Sigmoid colon (tissue), 7 donors: ENCODE data around the gene UBXN10. TPM values are rescaled to one million over a fixed set of nuclear protein-coding genes. Genes with fewer than 3 reads are reported as not detected.

Experiments used
- DNase-seq: peaks from one replicate; pipeline ENCODE4 v3.0.0-alpha.2; 2019
- H3K27ac ChIP-seq, 4 donors: fragments of 200-600 bp; sonication (generic); one replicate each; pipeline ENCODE4 v1.5.1; 2016 to 2019; ENCODE audit warnings: mild to moderate bottlenecking in 1 of 4
- H3K27me3 ChIP-seq, 3 donors: fragments of 200-600 bp; sonication (generic); one replicate each; pipeline ENCODE4 v1.5.1; 2019; ENCODE audit warnings: mild to moderate bottlenecking in 1 of 3
- H3K36me3 ChIP-seq, 4 donors: fragments of 200-600 bp; sonication (generic); one replicate each; pipeline ENCODE4 v1.5.1; 2016 to 2019
- H3K4me1 ChIP-seq, 4 donors: fragments of 200-600 bp; sonication (generic); one replicate each; pipeline ENCODE4 v1.5.1; 2017 to 2019
- H3K4me3 ChIP-seq, 4 donors: fragments of 200-600 bp; sonication (generic); one replicate each; pipeline ENCODE4 v1.5.1; 2017 to 2019; ENCODE audit warnings: mild to moderate bottlenecking in 2 of 4, moderate library complexity in 1 of 4
- H3K9me3 ChIP-seq, 4 donors: fragments of 200-600 bp in 3 of 4; sonication (generic) in 3 of 4; one replicate each; pipeline versions ENCODE4 v1.5.1 to v1.6.1; 2013 to 2019
- EP300 ChIP-seq, 4 donors: sonication (generic); formaldehyde crosslinking; IDR thresholded peaks; one replicate each; pipeline ENCODE4 v1.6.1; 2017; ENCODE audit warnings: antibody characterized with exemption in 4 of 4
- POLR2A ChIP-seq, 2 donors: fragments of 450-650 bp; IDR thresholded peaks; one replicate each; pipeline ENCODE4 v1.6.1; 2016; ENCODE audit warnings: antibody characterized with exemption in 2 of 2, mild to moderate bottlenecking in 2 of 2, moderate library complexity in 2 of 2
- POLR2AphosphoS5 ChIP-seq, 4 donors: sonication (generic); formaldehyde crosslinking; IDR thresholded peaks; one replicate each; pipeline ENCODE4 v1.6.1; 2017; ENCODE audit warnings: antibody characterized with exemption in 4 of 4
- WGBS, 2 donors: extraction: QIAGEN DNeasy Blood & Tissue Kit; methylation state at CpG; one replicate each; pipeline ENCODE4 v1.1.7; 2013; 5-methylcytosine and 5-hydroxymethylcytosine counted together
- intact Hi-C: fragments of 100-400 bp; cut with DNase I; formaldehyde crosslinking; loops from one replicate; pipeline ENCODE4 v1.15.1; 2023
- polyA plus RNA-seq, 3 donors: library from polyadenylated mRNA; stranded (reverse); fragments of 200-250 nt; gene quantifications; one replicate each; pipeline ENCODE4 v1.2.3, GENCODE V29; 2013
- total RNA-seq, 4 donors: library from RNA; depleted of rRNA; stranded (reverse); fragments of >200 nt; gene quantifications; one replicate each; pipeline ENCODE4 v1.1.0, GENCODE V29; 2016
- TF ChIP-seq, protein P1 (sequence below), 4 experiments: fragments of 450-650 bp in 3 of 4; fragments of 200-600 bp in 1 of 4; IDR thresholded peaks; one replicate each; pipeline ENCODE4 v1.5.1; 2016 to 2019; ENCODE audit warnings: antibody characterized with exemption in 4 of 4, mild to moderate bottlenecking in 3 of 4, moderate library complexity in 2 of 4
- donor health status: healthy with polysubstance abuse.
- donor health status: Bipolar disorder and iron deficiency.
- donor health status: healthy.

Gene UBXN10
- total and polyA plus RNA-seq, 7 donors, result 2.9 to 25.0 (median 14.6) TPM

- Histone ChIP-seq H3K4me3 (no peak overlapping the region), H3K4me1 (no peaks in the 10 kb centered on the region), H3K36me3 (no peaks in the 10 kb centered on the region), H3K9me3 (no peaks in the 10 kb centered on the region), H3K27ac (no peak overlapping the region), H3K27me3 (peaks cover 0 to 5% (median 0%) of the 10 kb centered on the region in 3 donors)
- intact Hi-C loops, result no loop called here
- TF ChIP-seq POLR2AphosphoS5 (IDR thresholded peaks at IDR 0.05) (no peak), EP300 (IDR thresholded peaks at IDR 0.05) (no peak), POLR2A (IDR thresholded peaks at IDR 0.05) (no peak)
- TF ChIP-seq, protein P1, sequence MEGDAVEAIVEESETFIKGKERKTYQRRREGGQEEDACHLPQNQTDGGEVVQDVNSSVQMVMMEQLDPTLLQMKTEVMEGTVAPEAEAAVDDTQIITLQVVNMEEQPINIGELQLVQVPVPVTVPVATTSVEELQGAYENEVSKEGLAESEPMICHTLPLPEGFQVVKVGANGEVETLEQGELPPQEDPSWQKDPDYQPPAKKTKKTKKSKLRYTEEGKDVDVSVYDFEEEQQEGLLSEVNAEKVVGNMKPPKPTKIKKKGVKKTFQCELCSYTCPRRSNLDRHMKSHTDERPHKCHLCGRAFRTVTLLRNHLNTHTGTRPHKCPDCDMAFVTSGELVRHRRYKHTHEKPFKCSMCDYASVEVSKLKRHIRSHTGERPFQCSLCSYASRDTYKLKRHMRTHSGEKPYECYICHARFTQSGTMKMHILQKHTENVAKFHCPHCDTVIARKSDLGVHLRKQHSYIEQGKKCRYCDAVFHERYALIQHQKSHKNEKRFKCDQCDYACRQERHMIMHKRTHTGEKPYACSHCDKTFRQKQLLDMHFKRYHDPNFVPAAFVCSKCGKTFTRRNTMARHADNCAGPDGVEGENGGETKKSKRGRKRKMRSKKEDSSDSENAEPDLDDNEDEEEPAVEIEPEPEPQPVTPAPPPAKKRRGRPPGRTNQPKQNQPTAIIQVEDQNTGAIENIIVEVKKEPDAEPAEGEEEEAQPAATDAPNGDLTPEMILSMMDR (IDR thresholded peaks at IDR 0.05), result no peak
- whole genome bisulfite sequencing, 2 donors, result 85 to 86% methylated on average over 13 of the region's 13 CpGs
- DNase-seq, result peak; percentile 29
Measured at GRCh38 chr1:20142001-20142710, 43.7 kb upstream of the UBXN10 start.

DNA sequence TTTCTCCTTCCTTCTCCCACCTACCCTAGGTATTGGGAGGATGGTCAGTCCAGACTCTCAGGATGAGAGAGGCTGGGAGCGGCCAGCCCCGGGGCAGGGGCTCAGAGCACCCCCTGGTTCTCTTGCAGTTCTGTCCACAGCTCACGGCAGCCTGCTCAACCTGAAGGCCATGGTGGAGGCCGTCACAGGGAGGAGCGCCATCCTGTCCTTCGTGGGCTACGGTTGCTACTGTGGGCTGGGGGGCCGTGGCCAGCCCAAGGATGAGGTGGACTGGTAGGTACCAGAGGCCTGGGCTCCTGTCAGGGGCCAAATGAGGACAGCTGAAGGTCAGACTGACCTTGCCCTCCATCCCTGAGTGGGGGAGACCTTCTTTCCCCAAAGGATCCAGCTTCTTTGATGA is 42.6 kb upstream of the UBXN10 start:
- peak; percentile 40 for DNase-seq
- H3K4me1 ChIP-seq, result no peaks in the 10 kb centered on the region
- no peak overlapping the region for H3K4me3 ChIP-seq
- H3K36me3 ChIP-seq, result no peaks in the 10 kb centered on the region
- H3K27ac ChIP-seq, result no peak overlapping the region
- 91 to 95% methylated on average over 8 of the region's 8 CpGs for WGBS, 2 donors
- intact Hi-C loops, result no loop called here
- H3K9me3 ChIP-seq, result no peaks in the 10 kb centered on the region
- TF ChIP-seq POLR2A (IDR thresholded peaks at IDR 0.05) (no peak), POLR2AphosphoS5 (IDR thresholded peaks at IDR 0.05) (no peak), EP300 (IDR thresholded peaks at IDR 0.05) (no peak)
- TF ChIP-seq, protein P1 (IDR thresholded peaks at IDR 0.05), result no peak
- peaks cover 0 to under 1% (median 0%) of the 10 kb centered on the region in 3 donors for H3K27me3 ChIP-seq

DNA sequence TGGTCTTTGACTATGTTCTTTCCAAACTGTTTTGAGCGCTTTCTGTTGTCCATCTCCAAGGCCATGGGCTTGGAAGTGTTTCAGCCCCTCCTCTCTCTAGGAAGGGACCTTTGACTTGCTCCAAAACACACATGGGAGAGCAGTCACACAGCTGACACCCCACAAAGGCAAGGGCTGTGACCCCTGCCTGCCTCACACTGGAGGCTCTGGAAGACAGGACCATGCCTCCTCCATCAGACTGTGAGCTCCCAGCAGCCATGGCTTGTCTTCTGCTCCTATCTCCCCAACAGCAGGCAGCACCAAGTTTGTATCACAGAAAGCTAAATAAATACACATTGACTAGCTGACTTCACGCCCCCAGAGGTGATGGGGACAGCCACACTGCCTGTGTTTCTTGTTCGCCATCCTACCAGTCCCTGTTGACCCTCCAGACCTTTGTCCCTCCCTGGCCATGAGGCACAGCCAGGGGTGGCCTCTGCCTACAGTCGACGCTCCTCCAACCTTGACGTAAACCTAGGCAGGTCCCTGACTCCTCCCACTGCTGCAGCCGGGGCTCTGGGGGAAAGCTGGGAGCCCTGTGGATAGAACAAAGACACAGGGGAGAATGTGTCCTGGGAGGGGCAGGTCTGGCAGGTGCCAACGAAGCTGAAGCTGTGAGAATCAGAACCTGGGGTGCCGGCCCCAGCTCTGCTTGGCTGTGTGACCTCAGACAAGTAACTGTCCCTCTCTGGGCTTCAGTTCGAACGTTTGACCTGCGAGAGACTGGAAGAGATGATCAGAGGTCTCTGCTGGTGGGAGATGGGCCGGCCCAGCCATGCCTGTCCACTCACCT is 41.9 kb upstream of the UBXN10 start:
- TF ChIP-seq POLR2A (IDR thresholded peaks at IDR 0.05), result no peak
- no peak for TF ChIP-seq EP300 (IDR thresholded peaks at IDR 0.05)
- TF ChIP-seq POLR2AphosphoS5 (IDR thresholded peaks at IDR 0.05), result no peak
- TF ChIP-seq, protein P1 (IDR thresholded peaks at IDR 0.05), result no peak
- intact Hi-C loops, result no loop called here
- H3K36me3 ChIP-seq, result no peaks in the 10 kb centered on the region
- no peaks in the 10 kb centered on the region for H3K4me1 ChIP-seq
- WGBS, 2 donors, result 50 to 69% methylated on average over 13 of the region's 13 CpGs
- H3K27me3 ChIP-seq, result no peaks in the 10 kb centered on the region
- no peak overlapping the region for H3K4me3 ChIP-seq
- H3K9me3 ChIP-seq, result no peaks in the 10 kb centered on the region
- no peak overlapping the region for H3K27ac ChIP-seq
- peak; percentile 50 for DNase-seq

GRCh38 chr1:20147846-20148570 is 37.9 kb upstream of the UBXN10 start:
- no peak for TF ChIP-seq POLR2AphosphoS5 (IDR thresholded peaks at IDR 0.05)
- TF ChIP-seq EP300 (IDR thresholded peaks at IDR 0.05), result no peak
- 56 to 82% methylated on average over 13 of the region's 13 CpGs for WGBS, 2 donors
- H3K36me3 ChIP-seq, result no peaks in the 10 kb centered on the region
- no peak overlapping the region for H3K4me3 ChIP-seq
- H3K9me3 ChIP-seq, result no peaks in the 10 kb centered on the region
- peak; percentile 42 for DNase-seq
- intact Hi-C loops, result no loop called here
- no peaks in the 10 kb centered on the region for H3K27me3 ChIP-seq
- H3K27ac ChIP-seq, result no peak overlapping the region
- peaks cover 0 to 14% (median 10%) of the 10 kb centered on the region in 4 donors for H3K4me1 ChIP-seq
